Ramos (cell line): Measurements from ENCODE around the gene EEF2KMT.

Experiments
- in situ Hi-C: fragments of 300-500 bp; cut with MboI; formaldehyde crosslinking; loops from one replicate; pipeline ENCODE4 v1.14.3; 2022; ENCODE audit warnings: low sequenced_read_pairs; ENCODE audit not compliant: unreplicated experiment

The EEF2KMT gene

DNA sequence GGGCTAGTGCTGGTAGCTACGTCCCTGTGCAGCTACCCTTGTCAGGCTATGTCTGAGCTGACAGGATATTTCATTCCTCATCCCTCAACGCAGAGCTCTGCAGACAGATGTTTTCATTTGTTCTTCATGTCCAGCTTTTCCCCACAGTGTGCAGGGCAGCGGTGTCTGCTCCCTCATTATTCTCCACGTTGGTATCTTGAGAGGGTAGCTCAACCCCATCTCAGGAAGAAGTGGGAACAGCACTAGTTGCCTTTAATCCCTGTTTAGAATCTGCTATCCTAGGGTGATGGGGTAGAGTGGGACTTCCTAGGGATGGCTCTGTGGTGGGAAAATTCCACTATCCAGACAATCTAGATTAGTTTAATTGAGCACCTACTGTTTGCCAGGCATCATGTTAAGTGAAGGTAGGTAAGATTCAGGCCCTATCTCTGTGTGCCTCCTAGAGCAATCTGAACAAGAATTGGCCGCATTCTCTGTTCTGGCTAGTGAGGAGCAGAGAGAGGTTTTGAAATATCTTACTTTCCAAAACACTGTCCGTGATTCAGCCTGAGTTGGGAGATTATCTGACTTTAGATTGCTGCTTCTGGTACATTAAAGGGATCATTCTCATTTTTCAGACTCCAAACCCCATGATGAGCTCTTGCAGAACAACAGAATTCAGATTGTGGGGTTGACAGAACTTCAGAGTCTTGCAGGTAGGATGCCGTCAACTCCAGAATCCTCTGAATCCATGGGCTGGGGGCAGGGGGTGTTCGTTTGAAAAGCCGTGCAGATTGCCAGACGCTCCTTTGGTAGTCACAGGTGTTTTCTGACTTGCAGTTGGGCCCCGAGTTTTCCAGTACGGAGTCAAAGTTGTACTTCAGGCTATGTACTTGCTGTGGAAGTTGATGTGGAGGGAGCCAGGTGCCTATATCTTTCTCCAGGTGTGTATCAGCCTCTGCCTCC is 25.0 kb downstream of the EEF2KMT start:
- in situ Hi-C loops: no loop called here

DNA sequence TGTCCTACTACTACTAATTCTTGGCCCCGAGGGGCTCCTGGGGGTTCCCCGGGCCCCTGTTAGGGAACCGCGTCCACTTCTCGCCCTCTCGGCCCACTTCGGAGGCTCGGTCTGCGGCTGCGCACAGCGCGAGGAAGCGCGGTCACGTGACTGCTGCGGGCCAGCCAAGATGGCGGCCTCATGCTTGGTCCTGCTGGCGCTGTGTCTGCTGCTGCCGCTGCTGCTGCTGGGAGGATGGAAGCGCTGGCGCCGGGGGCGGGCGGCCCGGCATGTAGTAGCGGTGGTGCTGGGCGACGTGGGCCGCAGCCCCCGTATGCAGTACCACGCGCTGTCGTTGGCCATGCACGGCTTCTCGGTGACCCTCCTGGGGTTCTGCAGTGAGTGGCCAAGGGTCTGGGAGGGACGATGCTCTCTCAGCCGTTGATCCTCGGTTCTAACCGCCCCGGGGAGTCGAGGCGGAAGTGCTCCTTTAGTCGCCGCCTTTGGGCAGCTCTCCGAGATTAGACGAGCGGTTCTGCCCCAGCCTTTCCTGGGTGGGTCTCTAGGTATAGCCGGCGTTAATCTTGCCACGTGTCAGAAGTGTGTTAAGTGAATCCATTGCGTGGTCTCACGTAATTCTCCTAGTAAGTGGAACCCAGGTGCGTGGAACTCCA is 25.8 kb downstream of the EEF2KMT start, which contains the start of gene ALG1:
TSS of gene ALG1 (plus strand) at position 163 of the 653 bp plus-strand sequence. CDS start at position 170, 7 bp downstream.
- in situ Hi-C loops: no loop called here

DNA sequence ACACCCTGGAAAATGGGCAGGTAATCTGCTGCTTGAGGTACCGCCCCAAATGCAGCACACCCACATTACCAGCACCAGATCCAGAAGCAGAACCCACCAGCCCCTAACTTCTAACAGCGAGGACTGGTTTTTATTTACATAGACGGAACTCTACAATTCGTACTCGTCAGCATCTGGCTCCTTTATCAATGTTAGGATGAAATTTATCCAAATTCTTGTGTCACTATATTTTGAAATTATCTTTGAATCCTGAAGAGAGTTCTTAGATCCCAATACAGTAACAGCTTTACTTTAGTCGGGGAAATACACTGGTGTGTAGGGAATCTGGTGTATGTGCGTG is 26.3 kb downstream of the EEF2KMT start:
- in situ Hi-C loops: no loop called here

DNA sequence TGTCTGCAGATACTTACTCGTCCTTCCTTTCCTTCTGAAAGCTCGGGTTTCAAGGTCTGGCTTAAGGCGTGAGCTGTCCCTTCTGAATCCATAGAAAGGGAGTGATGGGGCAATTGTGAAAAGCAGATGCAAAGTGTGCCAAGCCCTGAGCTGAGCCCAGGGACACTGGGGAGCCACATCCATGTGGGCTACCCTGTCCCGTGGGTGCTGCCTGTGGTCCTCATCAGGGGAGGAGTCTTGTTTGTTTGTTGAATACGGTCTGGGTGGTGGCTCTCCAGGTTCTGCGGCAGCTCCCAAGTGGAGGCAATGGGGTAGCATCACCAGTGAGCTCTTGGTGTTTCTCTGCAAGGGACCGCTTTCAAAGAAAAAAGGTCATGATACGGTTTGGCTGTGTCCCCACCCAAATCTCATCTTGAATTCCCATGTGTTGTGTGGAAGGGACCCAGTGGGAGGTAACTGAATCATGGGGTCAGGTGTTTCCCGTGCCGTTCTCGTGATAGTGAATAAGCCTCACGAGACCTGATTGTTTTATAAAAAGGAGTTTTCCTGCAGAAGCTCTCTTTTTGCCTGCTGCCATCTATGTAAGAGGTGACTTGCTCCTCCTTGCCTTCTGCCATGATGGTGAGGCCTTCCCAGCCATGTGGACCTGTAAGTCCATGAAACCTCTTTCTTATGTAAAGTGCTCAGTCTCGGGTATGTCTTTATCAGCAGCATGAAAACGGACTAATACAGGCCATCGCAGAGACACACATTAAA is 27.0 kb downstream of the EEF2KMT start:
- in situ Hi-C loops: no loop called here

DNA sequence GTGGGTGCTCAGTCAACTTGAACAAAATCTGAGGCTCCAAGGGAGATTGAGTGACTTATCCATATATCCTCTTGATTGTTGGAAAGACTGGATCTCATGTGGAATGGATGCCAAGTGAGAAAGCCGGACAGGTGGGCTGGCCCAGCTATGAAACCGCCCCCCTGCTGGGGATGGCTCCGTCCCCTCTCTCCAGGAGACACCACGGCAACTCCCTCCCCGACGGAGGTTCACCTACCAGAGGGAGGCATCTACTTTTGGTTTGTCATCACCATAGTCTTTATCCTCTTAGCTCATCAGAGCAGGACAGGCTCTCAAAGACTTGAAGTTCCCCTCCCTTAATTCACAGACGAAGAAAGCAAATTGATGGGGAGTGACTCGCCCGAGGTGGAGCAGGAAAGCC is 27.7 kb downstream of the EEF2KMT start:
- in situ Hi-C loops: no loop called here

DNA sequence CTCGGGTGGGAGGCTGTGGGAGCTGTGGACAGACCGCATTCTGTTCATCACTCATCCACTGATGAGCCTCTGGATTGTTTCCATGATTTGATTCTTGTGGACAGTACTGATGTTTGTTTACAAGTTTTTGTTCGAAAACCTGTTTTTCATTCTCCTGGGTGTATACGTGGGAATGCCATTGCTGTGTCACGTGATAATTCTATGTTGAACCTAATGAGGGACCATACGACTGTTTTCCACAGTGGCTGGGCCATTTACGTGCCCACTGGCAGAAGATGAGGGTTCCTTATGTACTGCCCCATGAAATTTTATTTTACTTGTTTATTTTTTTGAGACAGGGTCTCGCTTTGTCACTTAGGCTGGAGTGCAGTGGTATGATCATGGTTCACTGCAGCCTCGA is 28.5 kb downstream of the EEF2KMT start:
- in situ Hi-C loops: no loop called here

DNA sequence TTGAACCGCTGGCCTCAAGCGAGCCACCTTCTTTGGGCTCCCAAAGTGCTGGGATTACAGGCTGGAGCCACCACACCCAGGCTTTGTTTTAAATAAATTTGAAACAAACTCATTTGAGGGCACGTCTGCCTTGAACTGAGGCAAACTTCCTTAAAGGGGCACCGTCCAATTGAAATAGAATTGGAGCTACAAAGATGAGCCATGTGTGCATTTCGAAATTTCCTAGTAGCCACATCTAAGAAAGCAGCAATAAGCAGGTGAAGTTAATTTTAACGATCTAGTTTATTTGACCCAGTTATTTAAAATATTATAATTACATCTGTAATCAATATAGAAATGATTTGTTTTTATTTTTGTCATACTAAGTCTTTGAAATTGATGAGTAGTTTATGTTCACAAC is 31.1 kb downstream of the EEF2KMT start:
- in situ Hi-C loops: no loop called here

DNA sequence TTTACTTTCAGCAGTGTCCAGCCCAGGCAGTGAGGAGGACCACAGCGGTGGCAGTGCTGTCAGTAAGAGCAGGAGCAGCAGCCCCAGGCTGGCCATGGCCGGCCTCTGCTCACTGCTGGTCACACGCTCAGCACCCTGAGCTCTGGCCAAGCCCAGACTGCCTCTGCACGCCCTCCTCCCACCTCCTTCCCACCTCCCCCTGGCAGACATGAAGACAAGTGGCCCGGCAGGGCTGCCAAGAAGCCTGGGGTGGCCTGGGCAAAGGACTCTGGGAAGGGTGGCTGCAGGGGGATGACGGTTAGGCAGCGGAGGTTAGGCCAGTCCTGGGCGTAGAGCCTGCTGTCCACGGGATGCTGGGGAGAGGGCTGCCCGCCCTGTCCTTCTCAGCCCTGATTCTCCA is 31.8 kb downstream of the EEF2KMT start, which contains the start of gene C16orf89:
TSS of gene C16orf89 (minus strand) at position 144 of the 400 bp plus-strand sequence. CDS start at position 96, 48 bp downstream.
- in situ Hi-C loops: no loop called here

DNA sequence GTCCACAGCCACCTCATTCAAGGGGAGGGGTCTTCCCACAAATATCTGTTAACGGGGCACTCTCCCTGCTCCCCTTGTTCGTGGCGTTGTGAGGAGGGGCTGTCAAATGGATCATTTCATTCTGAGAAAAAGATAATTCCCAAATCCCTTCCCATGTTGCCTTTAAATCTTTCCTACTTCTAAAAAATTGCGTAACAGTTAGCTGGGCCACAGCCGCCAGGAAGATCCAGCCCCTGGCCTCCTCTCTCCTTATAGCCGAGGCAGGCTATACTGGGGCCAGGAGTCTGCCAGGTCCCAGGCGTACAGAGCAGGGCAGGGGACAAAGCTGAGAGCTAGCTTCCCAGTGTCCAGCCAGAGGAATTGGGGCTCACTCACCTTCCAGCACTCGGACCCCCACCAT is 32.3 kb downstream of the EEF2KMT start:
- in situ Hi-C loops: no loop called here

DNA sequence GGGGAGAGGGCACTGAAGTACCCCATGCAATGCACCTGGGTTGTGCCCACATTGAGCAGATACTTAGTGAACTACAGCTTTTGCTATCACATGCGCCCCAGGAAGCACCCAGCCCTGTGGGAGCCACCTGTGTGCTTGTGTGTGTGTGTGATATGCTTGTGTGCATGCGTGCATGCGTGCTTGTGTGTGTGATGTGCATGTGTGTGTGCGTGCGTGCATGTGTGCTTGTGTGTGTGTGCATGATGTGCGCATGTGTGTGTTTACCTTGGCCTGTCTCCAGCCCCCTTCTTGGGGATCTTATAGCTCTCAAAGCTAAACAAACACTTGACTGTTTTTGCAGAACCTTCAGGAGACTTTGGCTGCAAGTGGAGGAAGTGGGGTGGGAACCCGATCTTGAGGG is 32.7 kb downstream of the EEF2KMT start:
- in situ Hi-C loops: no loop called here

DNA sequence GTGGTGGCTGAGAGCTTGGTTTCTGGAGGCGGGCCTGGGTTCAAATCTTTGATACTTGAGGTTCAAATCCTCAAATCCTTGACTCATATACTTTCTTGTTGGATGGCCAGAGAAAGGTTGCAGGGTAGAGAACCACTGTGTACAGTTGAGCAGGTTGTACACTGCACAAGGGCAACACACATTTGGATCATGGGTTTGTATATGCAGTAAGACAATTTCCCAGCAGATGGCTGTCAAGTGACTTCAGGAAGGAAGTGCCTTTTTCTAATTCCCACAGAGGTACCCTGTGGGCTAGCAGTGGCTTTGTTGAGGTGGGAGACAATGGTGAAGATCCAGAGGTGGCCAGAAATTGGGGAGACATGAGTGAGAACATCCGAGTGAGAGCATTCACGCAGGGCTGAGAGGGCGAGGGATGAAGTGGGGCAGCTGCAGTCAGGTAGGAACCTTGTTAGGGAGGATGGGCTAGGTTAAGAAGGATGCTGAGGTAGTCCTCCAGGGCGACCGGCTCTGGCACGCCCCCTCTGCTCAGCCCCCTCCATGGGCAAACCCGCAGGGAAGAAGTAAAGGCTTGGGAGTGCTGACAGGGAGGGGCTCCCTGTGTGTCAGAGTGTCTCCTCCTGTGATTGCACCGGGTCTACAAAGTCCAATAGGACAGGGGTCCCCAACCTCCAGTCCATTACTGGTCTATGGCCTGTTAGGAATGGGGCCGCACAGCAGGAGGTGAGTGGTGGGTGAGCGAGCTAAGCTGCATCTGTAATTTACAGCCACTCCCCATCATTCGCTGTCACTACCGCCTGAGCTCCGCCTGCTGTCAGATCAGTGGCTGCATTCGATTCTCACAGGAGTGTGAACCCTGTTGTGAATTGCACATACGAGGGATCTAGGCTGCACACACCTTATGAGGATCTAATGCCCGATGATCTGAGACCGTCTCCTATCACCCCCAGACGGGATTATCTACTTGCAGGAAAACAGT is 34.5 kb downstream of the EEF2KMT start:
- in situ Hi-C loops: no loop called here

DNA sequence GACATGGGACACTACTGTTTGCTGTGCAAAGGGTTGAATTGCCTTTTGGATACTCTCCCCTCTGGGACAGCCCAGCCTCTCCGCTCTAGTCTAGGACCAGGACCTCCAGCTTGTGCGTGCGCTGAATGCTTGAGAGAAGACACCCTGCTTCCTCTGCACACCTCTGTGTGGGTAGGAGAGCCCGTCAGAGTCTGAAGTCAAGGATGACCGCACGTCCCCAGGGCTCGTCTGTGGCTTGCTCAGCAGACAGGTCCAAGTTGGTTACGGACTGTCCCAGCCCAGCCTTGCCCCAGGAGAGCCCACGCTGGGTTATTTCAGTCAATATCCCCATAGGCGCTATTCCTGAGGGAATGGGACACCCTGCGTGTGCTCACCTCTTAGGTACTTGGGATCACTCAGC is 35.5 kb downstream of the EEF2KMT start:
- in situ Hi-C loops: no loop called here

DNA sequence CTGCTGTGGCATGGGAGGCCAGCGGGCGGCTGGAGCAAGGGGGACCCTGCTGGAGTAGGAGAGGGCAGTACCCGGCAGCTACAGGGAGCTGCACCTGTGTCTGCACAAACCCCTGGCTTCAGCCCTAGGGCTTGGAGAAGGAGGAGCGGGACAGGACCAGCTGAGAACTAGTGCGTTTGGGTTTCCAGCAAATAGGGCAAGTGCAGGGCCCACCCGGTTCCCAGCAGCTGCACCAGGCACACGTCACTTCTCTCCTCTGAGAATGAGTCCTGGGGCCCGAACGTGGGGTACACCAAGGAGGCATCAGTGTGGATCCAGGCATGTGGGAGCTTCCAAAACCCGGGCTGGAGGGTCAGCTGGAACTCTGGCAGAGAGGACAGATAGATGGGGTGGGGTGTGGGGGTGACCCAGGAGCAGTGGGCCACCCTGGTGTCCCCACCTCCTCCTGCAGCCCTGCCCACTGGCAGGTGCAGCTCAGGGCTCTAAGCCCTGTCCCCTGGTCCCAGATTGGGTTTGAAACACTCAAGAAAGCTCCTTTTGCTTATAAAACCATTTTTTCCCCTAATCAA is 37.4 kb downstream of the EEF2KMT start:
- in situ Hi-C loops: no loop called here

DNA sequence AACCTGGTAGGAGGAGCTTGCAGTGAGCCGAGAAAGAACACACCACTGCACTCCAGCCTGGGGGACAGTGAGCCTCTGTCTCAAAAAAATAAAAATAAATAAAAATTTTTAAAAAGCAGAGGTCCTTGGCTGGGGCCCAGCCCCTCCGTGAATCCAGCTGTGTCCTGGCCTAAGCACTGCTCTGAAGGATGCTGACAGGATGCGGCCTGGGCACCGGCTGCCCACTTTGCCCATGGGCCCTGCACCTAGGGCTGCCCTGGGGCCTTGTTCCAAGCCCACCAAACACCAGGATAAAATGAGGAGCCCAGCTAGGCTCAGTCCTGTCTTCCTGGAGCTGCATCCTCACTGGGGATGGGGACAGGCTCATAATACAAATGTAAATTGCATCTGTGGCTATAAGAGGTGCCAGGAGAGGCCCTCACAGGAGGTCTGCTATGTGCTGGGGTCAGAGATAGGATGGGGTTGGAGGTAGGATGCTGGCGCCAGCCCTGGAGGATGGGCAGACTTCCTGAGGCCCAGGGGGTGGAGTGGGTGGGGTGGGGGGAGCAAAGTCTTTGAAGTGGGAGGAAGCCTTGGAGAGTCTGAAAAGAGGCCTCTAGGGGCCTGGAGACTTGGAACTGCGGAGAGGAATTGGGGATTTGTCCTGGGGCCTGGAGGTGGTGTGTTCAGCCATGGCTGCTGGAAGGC is 38.1 kb downstream of the EEF2KMT start:
- in situ Hi-C loops: no loop called here

DNA sequence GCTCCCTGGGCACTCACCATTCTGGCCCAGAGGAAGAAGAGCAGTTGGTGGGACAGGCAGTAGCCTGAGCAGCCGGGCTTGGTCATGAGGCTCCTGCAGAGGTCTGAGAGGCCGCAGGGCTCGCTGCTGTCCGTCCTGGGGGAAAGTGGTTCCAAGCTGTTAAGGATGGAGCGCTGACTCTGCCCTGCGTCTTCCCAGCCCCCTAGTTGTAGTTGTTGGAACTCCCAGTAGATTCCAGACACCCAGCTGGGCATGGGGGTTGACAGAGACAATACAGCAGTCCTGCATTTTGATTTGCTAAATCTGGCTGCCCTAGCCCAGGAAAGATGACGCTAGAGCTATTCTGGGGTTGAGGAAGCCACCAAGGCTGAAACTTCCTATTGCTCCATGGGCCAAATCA is 39.1 kb downstream of the EEF2KMT start:
- in situ Hi-C loops: no loop called here

DNA sequence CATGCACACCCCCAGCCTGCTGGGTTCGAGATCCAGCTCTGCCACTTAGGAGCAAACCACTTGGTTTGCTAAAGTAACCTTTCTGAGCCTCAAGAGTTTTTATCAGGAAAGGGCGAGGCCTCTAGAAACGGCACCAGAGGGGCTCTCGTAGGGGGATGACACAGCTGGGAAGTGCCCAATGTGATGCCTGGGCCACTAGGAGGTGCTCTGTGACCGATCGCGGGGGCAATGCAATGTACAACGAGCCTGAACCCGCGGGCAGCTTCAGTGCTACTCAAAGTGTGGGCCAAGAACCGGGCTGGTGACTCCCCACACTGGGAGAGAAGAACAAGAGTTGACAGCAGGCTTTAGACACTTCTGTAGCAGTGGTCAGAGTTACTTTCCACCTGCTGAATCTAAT is 41.2 kb downstream of the EEF2KMT start:
- in situ Hi-C loops: no loop called here

DNA sequence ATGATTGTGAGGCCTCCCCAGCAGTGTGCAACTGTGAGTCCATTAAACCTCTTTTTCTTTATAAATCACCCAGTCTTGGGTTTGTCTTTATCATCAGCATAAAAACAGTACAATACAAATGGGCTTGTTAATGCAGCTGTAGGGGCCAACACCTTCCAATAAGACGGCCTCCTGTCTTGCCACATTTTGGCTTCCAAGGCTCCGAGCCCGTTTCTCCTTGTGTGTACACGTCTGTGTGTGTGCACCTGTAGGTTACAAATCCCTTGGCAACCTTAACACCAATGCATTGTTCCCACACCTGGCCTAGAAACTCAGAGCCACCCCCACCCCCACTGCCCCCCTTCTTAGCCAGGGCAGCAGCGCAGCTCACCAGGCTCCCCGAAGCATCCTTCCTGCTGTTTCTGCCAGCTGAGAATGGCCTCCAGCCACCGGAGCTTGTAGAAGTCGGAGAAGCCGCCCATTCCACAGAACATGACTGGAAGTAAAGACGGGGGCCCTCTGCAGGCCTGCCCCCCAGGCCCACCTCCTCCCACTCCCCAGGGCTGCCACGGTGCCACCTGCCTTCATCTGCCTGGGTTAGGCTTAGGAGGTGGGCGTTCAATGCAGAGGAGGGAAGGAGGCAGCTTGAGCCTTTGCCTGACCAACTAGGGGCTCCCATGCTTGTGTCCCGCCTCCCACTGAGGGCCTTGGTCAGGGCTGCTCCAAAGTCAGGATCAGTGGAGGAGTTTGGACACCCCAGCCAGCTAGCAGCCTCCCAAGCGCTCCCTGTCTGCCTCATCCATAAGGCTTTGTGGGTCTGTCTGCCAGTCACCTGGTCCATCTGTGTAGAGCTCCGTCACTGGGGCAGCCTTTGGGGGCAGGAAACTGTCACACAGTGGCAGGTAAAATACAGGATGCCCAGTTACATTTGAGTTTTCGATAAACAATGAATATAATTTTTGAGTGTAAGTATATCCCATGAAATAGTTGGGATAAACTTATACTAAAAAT is 42.4 kb downstream of the EEF2KMT start:
- in situ Hi-C loops: no loop called here

DNA sequence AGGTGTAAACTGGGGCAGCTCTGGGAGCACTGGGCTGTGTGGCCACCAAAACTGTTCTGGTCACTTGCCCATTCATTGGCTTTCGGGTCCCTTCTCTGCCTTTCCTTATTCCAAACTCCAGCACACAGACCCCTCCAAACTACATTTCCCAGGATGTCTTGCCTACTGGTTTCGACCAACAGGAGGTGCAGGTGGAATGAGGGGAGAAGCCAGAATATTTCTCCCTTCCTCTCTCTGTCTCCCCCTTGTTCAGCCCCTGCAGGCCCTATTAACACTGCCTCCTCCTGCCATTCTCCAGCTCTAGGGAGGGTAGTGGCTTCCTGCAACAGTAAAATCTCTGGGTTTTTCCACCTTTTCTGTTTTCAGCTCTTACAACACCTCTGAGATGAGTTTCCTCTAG is 50.7 kb downstream of the EEF2KMT start:
- in situ Hi-C loops: no loop called here
